ENCODE results near the gene UGT1A7. TPM values are rescaled to one million over a fixed set of nuclear protein-coding genes. Genes with fewer than 3 reads are reported as not detected.

UGT1A7 gene
- total and polyA plus RNA-seq, 3 donors from 2014 or later, result 0.19 TPM; not detected in 2

DNA sequence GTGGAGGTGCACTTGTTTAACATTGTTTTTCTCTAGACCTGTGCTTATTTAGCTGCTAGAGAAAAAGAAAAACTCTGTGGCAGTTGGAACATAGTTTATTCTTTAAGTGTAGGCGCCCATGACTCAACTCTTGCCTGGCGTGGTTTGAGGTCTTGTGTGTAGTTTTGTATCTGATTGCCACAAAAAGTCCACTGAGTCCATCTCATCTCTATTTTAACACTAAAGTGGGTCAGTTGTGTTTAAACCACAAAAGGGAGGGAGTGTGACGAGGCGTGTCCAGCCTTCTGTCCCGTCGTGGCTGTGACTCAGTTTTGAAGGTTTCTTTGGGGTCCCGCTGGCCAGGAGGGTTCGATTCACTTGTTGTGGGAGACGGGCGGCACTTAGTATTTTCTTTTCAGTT lies 25.3 kb upstream of the UGT1A7 start:
- no peaks in the 10 kb centered on the region for H3K9me3 ChIP-seq
- TF ChIP-seq CTCF (IDR thresholded peaks at IDR 0.05) (no peak), POLR2A (IDR thresholded peaks at IDR 0.05) (no peak)
- H3K27me3 ChIP-seq, result no peaks in the 10 kb centered on the region
- no peak overlapping the region for H3K27ac ChIP-seq
- intact Hi-C loops (cut with DNase I; ENCODE audit: low total_unique reads), result no loop called here
- WGBS, 2 donors, result 89 to 93% methylated on average over 10 of the region's 10 CpGs
- H3K4me3 ChIP-seq, result no peak overlapping the region
- H3K4me1 ChIP-seq, result no peaks in the 10 kb centered on the region
- no peak for DNase-seq
- no peaks in the 10 kb centered on the region for H3K36me3 ChIP-seq (ENCODE audit: low read depth, missing control alignments)

DNA sequence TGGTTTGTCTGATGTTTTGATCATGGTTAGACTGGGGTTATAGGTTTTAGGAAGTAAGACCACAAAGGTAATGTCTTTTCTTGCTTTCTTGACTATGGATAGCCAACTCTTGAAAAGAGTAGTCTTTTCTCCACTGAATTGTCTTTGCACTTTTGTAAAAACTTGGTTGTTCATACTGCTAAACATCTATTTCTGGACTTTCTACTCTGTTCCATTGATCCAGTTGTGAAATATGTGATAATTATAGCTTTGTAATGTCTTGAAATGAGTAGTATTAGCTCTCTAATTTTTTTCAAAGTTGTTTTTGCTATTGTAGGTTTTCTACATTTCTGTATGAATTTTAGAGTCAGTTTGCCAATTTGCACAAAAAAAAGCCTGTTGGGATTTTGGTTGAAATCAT lies 23.1 kb upstream of the UGT1A7 start:
- intact Hi-C loops (cut with DNase I; ENCODE audit: low total_unique reads), result no loop called here
- no peaks in the 10 kb centered on the region for H3K36me3 ChIP-seq (ENCODE audit: low read depth, missing control alignments)
- no peak overlapping the region for H3K27ac ChIP-seq
- no peaks in the 10 kb centered on the region for H3K9me3 ChIP-seq
- no peak overlapping the region for H3K4me3 ChIP-seq
- H3K27me3 ChIP-seq, result no peaks in the 10 kb centered on the region
- H3K4me1 ChIP-seq, result no peaks in the 10 kb centered on the region
- no peak for DNase-seq
- TF ChIP-seq POLR2A (IDR thresholded peaks at IDR 0.05), result no peak
- TF ChIP-seq CTCF (IDR thresholded peaks at IDR 0.05), result no peak

- no peaks in the 10 kb centered on the region for H3K36me3 ChIP-seq (ENCODE audit: low read depth, missing control alignments)
- no peak for DNase-seq
- intact Hi-C loops (cut with DNase I; ENCODE audit: low total_unique reads), result no loop called here
- H3K27me3 ChIP-seq, result no peaks in the 10 kb centered on the region
- H3K4me1 ChIP-seq, result no peaks in the 10 kb centered on the region
- no peak overlapping the region for H3K27ac ChIP-seq
- no peaks in the 10 kb centered on the region for H3K9me3 ChIP-seq
- no peak overlapping the region for H3K4me3 ChIP-seq
- TF ChIP-seq POLR2A (IDR thresholded peaks at IDR 0.05) (no peak), CTCF (IDR thresholded peaks at IDR 0.05) (no peak)
- WGBS, 2 donors, result 48 to 55% methylated on average over 1 of the region's 1 CpG
These were observed 17.8 kb upstream of the UGT1A7 start for GRCh38 chr2:233663911-233664310.

DNA sequence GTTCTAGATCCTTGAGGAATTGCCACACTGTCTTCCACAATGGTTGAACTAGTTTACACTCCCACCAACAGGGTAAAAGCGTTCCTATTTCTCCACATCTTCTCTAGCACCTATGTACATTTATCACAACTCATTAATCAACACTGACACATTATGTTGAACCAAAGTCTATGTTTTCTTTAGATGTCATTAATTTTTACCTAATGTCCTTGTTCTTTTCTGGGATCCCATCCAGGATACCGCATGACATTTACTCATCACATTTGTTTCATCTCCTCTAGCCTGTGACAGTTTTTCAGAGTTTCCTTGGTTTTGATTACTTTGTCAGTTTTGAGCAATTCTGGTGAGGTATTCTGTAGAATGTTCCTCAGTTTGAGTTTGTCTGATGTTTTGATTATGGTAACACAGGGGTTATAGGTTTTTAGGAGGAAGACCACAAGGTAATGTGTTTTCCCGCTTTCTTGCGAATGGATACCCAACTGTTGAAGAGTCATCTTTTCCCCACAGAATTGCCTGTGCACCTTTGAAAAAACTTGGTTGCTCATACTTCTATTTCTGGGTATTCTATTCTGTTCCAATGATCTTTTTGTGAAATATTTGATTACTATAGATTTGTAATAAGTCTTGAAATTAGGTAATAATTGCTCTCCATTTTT lies 13.0 kb upstream of the UGT1A7 start:
- H3K9me3 ChIP-seq, result no peaks in the 10 kb centered on the region
- TF ChIP-seq POLR2A (IDR thresholded peaks at IDR 0.05) (no peak), CTCF (IDR thresholded peaks at IDR 0.05) (no peak)
- intact Hi-C loops (cut with DNase I; ENCODE audit: low total_unique reads), result no loop called here
- H3K4me1 ChIP-seq, result no peaks in the 10 kb centered on the region
- H3K4me3 ChIP-seq, result no peak overlapping the region
- WGBS, 2 donors, result 88 to 90% methylated on average over 4 of the region's 4 CpGs
- no peaks in the 10 kb centered on the region for H3K27me3 ChIP-seq
- H3K27ac ChIP-seq, result no peak overlapping the region
- H3K36me3 ChIP-seq (ENCODE audit: low read depth, missing control alignments), result no peaks in the 10 kb centered on the region
- no peak for DNase-seq

All from testis (tissue), 3 donors.